Amniotic stem cell (primary cell): ENCODE data around the gene PARD3B.
"Not testable (repeated sequence)": the region's sequence is repeated elsewhere in the genome, so short reads cannot be mapped to it uniquely, and the experiment has no call there.

Experiments
- DNase-seq: peaks from one replicate; lab custom pipeline; 2025; lab: John Stamatoyannopoulos, UW

PARD3B gene

GRCh38 chr2:205464681-205465080 lies 919.4 kb downstream of the PARD3B start:
- DNase-seq: no peak

- no peak for DNase-seq
Observed at GRCh38 chr2:205465791-205466190, 920.5 kb downstream of the PARD3B start.

GRCh38 chr2:205471776-205472175 lies 926.5 kb downstream of the PARD3B start:
- DNase-seq: no peak

GRCh38 chr2:205473791-205474190 lies 928.5 kb downstream of the PARD3B start:
- no peak for DNase-seq

GRCh38 chr2:205474741-205475415 lies 929.6 kb downstream of the PARD3B start:
- DNase-seq: peak; percentile 7

- DNase-seq: no peak
Observed at GRCh38 chr2:205475416-205475768, 930.1 kb downstream of the PARD3B start.

GRCh38 chr2:205477016-205477705 lies 931.9 kb downstream of the PARD3B start:
- no peak for DNase-seq

GRCh38 chr2:205481861-205482260 lies 936.6 kb downstream of the PARD3B start:
- no peak for DNase-seq

GRCh38 chr2:205482399-205483081 lies 937.3 kb downstream of the PARD3B start:
- DNase-seq: no peak

GRCh38 chr2:205483095-205483494 lies 937.8 kb downstream of the PARD3B start:
- no peak for DNase-seq

GRCh38 chr2:205484215-205484614 lies 938.9 kb downstream of the PARD3B start:
- DNase-seq: no peak

- no peak for DNase-seq
Observed at GRCh38 chr2:205484764-205485163, 939.5 kb downstream of the PARD3B start.

GRCh38 chr2:205493528-205493927 lies 948.3 kb downstream of the PARD3B start:
- DNase-seq: not testable (repeated sequence)

GRCh38 chr2:205494537-205495235 lies 949.4 kb downstream of the PARD3B start:
- DNase-seq: no peak

- DNase-seq: no peak
Observed at GRCh38 chr2:205495819-205496218, 950.5 kb downstream of the PARD3B start.

- DNase-seq: no peak
Observed at GRCh38 chr2:205496370-205496769, 951.1 kb downstream of the PARD3B start.

- peak; percentile 44 for DNase-seq
Observed at GRCh38 chr2:205496772-205497171, 951.5 kb downstream of the PARD3B start.

- no peak for DNase-seq
Observed at GRCh38 chr2:205499006-205499405, 953.7 kb downstream of the PARD3B start.

GRCh38 chr2:205500065-205500464 lies 954.8 kb downstream of the PARD3B start:
- no peak for DNase-seq

GRCh38 chr2:205500951-205501350 lies 955.7 kb downstream of the PARD3B start:
- DNase-seq: no peak

- no peak for DNase-seq
Observed at GRCh38 chr2:205501826-205502225, 956.6 kb downstream of the PARD3B start.

- DNase-seq: no peak
Observed at GRCh38 chr2:205505371-205505770, 960.1 kb downstream of the PARD3B start.

GRCh38 chr2:205509655-205510054 lies 964.4 kb downstream of the PARD3B start:
- DNase-seq: no peak
